ENCODE results near the gene SPNS2.

DNA sequence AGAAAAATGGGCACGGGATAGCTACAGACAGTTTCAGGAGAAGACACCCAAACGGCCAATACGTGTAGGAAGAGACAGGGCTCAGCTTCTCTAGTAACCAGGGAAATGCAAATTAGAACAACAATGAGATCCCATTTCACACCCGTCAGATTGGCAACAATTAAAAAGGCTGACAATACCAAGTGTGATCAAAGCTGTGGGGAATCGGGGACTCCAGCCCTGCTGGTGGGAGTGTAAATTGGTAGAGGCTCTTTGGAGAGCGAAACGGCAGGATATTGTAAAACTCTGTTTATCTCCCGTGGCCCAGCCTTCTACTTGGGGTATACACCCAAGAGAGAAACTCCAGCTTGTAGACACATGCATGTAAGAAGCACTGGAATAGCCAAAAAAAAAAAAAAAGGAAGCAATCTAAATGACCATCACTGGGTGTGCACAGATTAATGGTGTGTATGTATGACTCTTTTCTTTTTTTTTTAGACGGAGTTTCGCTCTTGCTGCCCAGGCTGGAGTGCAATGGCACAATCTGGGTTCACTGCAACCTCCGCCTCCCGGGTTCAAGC is 29.0 kb downstream of the SPNS2 start:
- TF ChIP-seq, protein P1, sequence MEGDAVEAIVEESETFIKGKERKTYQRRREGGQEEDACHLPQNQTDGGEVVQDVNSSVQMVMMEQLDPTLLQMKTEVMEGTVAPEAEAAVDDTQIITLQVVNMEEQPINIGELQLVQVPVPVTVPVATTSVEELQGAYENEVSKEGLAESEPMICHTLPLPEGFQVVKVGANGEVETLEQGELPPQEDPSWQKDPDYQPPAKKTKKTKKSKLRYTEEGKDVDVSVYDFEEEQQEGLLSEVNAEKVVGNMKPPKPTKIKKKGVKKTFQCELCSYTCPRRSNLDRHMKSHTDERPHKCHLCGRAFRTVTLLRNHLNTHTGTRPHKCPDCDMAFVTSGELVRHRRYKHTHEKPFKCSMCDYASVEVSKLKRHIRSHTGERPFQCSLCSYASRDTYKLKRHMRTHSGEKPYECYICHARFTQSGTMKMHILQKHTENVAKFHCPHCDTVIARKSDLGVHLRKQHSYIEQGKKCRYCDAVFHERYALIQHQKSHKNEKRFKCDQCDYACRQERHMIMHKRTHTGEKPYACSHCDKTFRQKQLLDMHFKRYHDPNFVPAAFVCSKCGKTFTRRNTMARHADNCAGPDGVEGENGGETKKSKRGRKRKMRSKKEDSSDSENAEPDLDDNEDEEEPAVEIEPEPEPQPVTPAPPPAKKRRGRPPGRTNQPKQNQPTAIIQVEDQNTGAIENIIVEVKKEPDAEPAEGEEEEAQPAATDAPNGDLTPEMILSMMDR (IDR thresholded peaks at IDR 0.05) = no peak
- no peak for TF ChIP-seq POLR2A (IDR thresholded peaks at IDR 0.05)

Data from Peyer's patch (tissue), 4 donors.